GM19035 (cell line): ENCODE measurements around the gene MAP3K21.
A peak's percentile ranks its signal among the peaks of the same experiment; 100 is the strongest.

Experiments
- ATAC-seq: cut with Tn5 transposase; IDR thresholded peaks from one replicate; pipeline ENCODE4 v1.9.1; 2021; ENCODE audit not compliant: unreplicated experiment

The MAP3K21 gene

DNA sequence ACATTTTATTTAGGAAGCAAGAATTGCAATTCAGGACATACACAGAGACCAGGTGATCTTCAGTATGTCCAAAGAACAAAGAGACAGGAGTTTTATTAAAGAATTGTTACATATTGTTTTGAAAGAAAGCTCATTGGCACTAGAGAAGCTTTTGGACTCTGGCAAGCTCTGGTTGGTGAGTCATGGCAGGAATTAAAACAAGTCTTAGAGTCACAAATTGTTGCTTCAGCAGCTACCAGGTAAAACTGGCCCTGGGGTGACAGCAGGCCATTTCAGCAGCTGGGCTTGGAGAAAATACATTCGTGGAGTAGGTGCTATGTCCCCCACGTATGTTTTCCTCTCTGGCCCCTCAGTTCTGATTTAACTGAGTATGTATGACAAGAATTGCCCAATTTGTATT is 58.8 kb downstream of the MAP3K21 start:
- no peak for ATAC-seq

DNA sequence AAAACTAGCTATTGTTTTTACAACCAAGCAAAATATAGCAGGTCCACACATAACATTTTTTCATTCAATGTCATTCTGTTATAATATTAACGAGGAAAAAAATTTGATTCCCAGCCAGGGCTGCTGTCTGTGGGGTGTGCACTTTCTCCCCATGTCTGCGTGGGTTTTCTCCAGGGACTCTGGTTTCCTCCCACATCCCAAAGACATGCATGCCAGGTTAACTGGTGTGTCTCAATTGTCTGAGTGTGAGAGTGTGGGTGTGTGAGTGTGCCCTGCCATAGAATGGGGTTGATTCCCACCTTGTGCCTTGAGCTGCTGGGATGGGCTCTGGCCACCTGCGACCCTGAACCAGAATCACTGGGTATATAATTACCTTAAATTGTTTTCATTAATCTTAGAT is 60.1 kb downstream of the MAP3K21 start:
- no peak for ATAC-seq

DNA sequence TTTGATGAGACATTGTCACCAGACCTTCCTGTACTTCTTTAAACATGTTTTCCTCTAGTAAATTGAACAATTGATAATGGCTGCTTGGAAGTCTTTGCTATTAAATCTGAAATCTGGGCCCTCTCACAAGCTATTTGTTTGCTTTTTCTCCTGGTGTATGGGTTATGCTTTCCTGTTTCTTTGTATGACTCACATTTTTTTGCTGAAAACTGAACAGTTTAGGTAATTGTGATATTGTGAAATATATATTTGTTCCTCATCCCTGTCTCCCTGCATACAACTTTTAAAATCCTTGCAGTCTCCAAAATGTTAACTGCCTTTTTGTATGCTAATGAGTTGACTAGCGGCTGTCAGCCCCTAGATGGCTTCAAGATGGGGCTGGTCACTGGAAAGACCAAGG is 61.6 kb downstream of the MAP3K21 start:
- no peak for ATAC-seq

DNA sequence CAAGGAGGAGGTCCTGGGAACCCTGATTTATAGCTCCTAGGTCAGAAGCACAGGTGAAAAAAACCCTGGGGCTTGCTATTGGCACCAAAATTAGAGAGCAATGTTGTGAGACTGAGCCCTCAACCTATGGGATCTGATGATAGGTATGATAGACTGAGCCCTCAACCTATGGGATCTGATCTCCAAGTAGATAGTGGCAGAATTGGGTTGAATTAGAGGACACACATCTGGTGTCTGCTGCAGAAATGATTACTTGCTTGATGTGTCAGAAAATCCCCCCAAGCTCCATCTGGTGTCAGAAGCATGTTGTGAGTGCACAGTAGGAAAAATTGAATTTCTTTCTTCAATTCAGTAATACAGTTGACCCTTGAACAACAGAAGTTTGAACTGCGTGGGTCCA is 62.4 kb downstream of the MAP3K21 start:
- ATAC-seq, result no peak

DNA sequence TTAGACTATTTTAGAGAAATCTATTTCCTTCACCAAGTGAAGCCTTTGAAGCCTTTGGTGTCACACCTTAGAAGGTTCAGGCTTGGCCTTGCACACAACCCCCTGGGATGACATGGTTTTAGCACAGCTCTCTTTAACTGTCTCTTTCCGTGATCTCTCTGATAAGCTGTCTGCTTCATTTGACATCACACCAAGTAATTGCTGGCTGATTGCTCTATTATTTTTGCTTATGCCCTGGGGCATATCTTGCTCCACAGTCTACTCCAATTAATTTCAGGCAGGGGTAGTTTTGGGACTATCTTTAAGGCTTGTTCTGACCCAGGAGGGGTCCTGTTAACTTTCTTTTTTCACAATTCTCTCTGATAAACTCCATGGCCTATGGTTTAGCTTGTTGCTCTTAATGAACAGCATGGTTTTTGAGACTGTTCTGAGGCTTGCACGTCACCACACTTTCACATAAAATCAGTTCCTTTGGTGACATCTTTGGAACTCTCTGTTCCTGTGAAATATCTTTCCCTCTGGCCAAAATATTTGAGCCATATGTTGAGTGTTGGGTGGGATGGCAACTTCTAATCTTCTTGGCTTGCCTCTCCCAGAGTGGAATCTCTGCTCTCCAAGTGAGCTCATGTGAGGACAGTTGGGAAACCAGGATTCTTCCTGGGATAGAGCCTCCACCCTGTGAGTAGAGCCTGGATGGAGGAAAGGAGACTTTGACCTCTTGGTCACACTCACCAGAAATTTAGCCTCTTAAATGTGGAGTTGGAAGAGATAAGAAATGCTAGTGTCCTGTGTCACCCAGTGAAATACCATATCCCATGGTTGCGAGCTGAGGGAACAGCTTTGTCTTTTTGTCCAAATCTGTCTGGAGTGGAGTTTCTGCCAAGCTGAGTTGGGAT is 63.6 kb downstream of the MAP3K21 start:
- no peak for ATAC-seq

DNA sequence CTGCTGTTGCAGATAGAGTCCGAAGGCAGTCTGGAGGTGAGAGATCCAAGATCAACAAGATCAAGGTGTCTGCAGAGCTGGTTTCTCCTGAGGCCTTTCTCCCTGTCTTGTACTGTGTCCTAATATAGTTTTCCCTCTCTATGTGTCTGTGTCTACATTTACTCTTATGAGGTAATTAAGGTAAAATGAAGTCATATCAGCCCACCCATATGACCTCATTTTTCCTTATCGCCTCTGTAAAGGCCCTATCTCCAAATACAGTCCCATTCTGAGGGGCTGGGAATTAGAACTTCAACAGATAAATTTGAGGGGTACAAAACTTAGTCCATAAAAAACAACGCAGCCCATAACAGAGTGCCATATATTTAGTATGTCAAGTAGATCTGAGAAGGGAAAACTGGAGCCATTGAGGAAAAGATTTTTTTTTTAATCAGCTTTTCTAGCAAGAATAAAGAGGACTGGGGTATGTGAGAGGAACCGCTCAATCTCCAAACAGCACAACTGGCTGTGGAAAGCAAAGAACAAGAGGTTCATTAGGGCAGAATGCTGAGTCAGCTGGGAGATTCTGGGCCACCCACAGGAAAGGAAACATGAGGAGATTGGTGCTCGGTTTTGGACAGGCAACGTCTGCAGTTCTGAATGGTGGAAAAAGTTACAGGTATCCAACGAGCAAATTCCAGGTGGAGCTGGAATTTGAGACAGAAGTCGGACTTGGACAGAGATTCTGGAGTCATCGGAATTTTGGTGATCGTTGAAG is 65.7 kb downstream of the MAP3K21 start:
- ATAC-seq, result no peak

DNA sequence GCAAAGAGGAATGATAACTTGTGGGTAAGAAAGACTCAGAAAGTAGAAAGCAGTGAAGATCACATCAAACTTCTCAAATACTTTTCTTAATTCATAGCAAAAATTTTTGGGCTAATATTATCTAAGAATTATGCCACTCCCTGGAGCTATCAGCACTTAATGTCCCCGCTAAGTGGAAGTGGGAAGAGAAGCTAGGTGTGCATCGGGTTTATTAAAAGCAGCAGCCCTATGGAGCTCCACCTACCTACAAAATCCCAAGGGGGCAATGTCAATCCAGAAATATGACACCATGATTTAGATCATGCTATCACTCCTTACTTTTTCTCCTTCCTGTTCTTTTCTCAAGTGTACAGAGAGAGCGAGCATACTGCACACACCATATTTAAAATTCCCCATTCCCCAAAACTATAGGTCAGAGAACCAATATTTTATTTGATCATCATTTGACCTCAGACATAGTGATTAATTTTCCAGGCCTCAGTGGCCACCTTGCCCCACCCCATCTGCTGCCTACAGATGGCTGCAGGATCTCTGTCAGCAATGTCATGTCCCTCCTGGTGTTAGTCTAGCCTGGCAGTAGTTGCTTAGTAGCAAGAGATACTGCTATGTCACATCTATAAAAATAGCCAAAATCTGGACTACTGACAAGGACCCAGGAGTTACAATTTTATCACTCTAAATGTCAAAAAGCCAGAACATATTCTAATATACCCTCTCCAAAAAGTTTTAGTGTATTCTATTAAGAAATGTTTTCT is 66.6 kb downstream of the MAP3K21 start:
- no peak for ATAC-seq

DNA sequence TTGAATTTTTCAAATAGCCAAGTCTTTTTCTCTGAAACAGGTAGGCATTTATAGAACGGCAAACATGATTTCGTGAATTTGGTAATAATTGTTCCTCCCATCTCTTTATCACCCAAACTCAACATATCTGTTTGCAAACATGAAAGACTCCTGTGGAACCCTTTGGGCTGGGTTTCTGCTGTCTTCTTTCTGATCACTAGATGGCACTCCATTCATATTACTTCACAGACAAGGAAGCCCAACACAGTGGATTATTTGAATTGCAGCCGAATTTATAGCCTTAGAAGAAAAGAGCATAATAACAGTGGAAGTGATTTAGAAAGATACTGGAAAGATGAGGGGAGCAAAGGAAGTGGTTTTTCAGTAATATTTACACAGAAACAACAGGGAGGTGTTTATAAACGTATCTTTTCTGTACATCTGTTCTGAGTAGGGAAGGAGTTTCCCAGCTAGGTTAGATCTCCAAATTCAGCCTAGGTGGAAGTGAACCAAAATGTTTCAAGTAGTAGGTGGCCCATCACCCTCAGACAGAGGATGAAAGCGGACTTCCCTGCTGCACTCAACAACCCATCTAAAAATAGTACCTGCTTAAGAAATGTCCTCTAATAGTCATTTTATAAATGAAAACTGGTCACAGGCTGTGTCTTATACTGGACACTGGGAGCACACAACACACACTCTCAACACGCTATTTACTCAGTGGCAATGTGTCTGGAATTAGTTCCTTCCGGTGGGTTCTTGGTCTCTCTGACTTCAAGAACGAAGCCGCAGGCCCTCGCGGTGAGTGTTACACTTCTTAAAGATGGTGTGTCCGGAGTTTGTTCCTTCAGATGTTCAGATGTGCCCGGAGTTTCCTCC is 67.6 kb downstream of the MAP3K21 start:
- ATAC-seq, result peak; percentile 74

DNA sequence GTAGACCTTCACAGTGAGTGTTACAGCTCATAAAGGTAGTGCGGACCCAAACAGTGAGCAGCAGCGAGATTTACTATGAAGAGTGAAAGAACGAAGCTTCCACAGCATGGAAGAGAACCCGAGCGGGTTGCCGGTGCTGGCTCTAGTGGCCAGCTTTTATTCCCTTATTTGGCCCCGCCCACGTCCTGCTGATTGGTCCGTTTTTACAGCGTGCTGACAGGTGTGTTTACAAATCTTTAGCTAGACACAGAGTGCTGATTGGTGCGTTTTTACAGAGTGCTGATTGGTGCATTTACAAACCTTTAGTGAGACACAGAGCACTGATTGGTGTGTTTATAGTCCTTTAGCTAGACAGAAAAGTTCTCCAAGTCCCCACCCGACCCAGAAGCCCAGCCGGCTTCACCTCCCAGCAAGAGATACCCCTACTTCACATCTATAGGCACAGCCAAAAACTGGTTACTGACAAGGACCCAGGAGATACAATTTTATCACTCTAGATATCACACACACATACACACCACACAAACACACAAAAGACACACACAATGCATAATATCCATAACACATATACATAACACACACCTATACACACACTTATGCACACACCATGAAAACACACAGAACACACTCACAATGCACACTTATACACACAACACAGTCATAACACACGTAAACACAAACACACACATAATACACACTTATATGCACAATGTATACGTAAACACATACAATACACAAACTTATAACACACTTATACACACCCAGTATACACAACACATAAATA is 68.5 kb downstream of the MAP3K21 start:
- no peak for ATAC-seq

DNA sequence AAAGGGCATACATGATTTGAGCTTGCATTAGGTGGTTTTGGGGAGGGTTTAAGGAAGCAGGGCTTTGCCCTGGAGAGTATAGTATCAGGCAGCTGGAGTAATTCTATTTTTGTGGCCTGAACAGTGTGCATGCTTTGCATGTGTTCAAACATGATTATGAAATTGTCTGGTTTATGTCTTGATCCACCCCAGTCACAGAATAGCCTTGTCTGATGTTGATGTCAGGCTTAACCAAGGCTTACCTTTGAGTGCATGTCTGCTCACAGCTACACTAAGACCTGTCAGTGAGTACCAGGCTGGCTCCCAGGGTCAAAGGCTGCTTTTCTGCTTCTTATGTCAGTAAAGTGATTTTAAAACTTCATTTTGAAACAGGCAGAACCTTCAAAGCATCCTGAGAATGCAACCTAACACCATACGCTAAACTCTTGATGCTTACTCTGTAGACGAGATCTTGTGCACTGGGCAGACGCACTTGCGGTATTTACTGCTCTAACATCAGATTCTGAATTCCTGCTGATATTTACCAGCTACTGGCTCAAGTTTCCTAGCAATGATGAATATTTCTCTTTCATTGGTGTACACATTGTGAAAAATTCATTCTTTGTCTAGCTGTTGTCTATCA is 78.9 kb downstream of the MAP3K21 start:
- ATAC-seq, result no peak

DNA sequence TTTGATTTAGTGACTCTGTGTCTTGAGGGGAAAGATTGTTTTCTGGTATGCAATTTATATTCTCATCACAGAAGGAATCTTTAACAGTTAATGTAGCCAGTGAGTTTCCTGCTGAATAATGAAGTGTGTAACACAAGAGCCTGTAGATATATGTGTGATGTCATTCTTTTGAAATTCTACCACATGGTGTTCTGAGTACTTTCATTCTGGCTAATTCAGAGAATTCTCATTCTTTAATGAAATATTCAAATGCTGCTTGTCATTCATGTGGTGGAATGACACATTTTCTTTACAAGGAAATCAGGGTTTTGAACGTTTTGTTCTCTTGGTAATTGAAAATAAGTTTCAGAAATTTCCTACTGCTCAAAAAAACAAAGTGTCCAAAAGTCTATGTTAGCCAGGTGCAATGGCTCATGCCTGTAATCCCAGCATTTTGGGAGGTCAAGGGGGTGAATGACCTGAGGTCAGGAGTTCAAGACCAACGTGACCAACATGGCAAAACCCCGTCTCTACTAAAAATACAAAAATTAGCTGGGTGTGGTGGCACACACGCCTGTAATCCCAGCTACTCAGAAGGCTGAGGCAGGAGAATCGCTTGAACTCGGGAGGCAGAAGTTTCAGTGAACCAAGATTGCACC is 79.6 kb downstream of the MAP3K21 start:
- no peak for ATAC-seq

DNA sequence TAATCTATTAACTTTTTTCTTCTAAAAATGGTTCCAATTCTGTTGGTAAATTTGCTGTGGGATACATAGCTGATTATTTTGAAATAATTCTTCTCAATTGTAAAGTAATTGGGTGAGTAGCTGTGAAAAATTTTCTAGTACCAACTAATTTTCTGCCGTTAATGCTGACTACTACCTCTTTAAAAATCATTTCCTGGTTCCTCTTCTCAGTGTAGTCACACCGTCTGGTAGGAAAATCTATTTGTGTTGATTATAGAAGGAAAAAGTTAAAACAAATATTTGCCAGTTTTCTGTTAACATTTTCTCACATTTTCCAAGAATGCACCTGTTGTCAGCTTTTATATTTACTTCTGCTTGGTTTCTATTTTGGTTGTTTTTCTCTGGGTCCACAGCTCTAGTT is 82.0 kb downstream of the MAP3K21 start:
- ATAC-seq, result no peak

DNA sequence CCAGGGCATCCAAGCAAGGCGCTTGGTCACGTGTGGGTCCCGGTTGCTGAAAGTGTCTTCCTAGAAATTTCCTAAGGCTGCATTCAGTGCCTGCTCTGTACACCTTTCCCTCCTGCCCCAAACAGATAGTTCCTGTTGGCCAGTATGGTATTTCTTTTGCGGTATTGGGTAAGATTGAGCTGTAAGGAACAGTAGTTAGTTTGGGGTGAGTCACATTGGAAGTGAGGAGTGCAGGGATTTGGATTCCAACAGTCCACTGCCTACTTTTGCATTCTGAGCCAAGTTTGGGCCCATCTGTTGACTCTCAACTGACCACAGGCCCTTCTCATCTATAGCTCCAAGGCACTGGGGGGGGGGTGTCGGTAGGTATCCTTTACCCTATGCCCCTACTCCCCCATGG is 83.4 kb downstream of the MAP3K21 start:
- ATAC-seq, result no peak

DNA sequence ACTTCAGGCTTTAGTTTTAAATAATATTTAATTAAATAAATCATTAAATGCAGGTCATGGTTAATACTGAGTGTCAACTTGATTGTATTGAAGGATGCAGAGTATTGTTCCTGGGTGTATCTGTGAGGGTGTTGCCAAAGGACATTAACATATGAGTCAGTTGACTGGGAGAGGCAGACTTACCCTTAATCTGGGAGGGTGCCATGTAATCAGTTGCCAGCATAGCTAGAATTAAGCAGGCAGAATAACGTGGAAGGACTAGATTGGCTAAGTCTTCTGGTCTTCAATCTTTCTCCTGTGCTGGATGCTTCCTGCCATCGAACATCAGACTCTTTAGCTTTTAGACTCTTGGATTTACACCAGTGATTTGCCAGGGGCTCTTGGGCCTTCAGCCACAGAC is 85.3 kb downstream of the MAP3K21 start:
- no peak for ATAC-seq

DNA sequence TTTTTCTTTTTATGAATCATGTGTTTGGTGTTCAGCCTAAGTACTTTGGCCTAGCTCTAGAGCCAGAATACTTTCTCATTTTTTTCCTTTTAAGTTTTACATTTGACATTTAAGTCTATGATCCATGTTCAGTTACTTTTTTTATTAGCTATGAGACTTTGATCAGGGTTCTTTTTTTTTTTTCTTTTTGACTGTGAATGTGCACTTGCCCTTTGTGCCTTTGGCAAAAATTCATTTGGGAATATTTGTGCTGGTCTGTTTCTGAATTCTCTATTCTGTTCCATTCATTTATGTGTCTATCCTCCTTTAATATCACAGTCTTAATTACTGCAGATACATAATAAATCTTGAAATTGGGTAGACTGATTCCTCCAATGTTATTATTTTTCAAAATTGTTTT is 93.8 kb downstream of the MAP3K21 start:
- no peak for ATAC-seq

DNA sequence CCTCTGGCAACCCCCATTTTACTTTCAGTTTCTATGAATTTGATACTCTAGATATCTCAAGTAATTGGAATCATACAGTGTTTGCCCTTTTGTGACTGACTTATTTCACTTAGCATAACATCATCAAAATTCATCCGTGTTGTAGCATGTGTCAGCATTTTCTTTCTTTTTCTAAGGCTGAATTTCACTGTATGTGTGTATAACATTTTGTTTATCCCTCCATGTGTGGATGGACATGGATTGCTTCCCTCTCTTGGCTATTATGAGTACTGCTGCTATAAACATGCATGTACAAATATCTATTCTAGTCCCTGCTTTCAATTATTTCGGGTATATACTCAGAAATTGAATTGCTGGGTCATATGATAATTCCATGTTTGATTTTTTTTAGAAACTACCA is 97.3 kb downstream of the MAP3K21 start:
- ATAC-seq, result no peak

DNA sequence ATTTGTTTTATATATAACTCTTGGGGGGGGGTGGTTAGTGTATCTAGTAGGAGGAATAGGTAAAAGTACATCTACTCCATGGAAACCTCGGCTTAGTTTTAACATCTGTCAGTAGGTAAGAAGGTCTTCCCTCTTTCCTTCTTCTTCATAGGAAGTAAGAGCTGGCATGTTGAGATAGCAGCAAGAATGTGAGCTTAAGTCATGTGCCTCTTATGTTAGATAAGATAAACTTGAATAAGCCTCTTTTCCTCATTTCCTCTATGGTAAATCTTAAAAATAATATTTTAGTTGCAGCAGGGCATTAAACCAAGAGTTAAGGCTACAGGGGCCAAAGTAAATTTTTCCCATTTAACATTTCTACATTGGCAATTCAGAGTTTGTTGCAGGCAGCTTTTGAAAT is 100.4 kb downstream of the MAP3K21 start:
- ATAC-seq, result no peak

DNA sequence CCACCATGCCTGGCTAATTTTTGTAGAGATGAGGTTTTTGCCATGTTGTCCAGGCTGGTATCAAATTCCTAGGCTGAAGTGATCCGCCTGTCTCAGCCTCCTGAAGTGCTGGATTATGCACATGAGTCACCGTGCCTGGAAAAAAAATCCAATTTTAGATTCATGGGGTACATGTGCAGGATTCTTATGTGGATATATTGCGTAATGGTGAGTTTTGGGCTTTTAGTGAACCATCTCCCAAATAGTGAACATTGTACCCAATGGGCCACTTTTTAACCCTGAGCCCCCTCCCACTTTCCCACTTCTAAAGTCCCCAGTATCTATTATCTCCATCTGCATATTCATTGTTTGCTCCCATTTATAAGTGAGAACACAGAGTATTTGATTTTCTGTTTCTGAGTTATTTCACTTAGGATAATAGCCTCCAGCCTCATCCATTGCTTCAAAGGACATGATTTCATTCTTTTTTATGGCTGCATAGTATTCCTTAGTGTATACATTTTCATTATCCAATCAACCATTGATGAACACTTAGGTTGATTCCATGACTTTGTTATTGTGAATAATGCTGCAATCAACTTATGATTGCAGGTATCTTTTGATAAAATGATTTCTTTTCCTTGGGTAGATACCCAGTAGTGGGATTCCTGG is 104.4 kb downstream of the MAP3K21 start:
- no peak for ATAC-seq

DNA sequence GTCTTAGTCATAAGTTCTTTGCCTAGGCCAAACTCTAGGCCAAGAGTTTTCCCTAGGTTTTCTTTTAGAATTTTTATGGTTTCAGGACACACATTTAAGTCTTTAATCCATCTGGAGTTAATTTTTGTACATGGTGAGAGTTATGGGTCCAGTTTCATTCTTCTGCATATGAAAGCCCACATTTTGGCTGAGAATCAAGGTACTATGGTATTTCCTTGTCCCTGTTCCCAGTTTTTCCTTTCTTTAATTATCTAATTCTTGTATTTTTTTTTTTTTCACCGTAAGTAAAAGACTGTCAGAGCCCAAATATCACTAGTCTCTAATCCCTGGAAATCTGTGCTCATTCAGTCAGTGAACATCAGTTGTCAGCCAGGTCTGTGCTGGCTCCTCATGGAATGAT is 105.4 kb downstream of the MAP3K21 start:
- no peak for ATAC-seq
